PC-3 (cell line): ENCODE data around the gene PPIA.

Experiments
- EZH2 ChIP-seq: fragments of 300-600 bp; sonication (generic); IDR thresholded peaks from one replicate; pipeline ENCODE4 v1.6.1; 2017; ENCODE audit warnings: antibody characterized with exemption, mild to moderate bottlenecking, low read length; ENCODE audit not compliant: unreplicated experiment
- EZH2phosphoT487 ChIP-seq: fragments of 300-600 bp; sonication (generic); IDR thresholded peaks from 2 replicates; pipeline ENCODE4 v1.6.1; 2018; ENCODE audit warnings: mild to moderate bottlenecking, antibody characterized with exemption, low read length, borderline replicate concordance
- TF ChIP-seq, protein P1 (sequence below): fragments of 300-600 bp; sonication (generic); conservative IDR thresholded peaks from 2 replicates; pipeline ENCODE4 v1.5.1; 2017; ENCODE audit warnings: antibody characterized with exemption, low read depth, mild to moderate bottlenecking, low read length

DNA sequence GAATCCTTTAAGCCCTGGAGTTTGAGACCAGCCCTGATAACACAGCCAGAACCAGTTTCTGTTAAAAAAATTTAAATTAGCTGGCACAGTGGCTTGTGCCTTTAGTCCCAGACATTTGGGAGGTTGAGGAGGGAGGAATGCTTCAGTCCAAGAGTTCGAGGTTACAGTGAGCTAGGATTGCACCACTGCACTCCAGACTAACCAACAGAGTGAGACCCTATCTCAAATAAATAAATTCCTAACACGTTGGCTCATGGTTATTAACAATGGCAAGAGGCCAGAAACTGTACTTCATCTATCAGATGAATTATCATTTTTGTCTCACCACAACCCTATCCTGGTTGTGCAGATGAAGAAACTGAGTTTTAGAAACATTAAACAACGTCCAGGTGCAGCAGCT is 2.1 kb upstream of the PPIA start:
- TF ChIP-seq, protein P1, sequence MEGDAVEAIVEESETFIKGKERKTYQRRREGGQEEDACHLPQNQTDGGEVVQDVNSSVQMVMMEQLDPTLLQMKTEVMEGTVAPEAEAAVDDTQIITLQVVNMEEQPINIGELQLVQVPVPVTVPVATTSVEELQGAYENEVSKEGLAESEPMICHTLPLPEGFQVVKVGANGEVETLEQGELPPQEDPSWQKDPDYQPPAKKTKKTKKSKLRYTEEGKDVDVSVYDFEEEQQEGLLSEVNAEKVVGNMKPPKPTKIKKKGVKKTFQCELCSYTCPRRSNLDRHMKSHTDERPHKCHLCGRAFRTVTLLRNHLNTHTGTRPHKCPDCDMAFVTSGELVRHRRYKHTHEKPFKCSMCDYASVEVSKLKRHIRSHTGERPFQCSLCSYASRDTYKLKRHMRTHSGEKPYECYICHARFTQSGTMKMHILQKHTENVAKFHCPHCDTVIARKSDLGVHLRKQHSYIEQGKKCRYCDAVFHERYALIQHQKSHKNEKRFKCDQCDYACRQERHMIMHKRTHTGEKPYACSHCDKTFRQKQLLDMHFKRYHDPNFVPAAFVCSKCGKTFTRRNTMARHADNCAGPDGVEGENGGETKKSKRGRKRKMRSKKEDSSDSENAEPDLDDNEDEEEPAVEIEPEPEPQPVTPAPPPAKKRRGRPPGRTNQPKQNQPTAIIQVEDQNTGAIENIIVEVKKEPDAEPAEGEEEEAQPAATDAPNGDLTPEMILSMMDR, result no peak
- TF ChIP-seq EZH2 (no peak), EZH2phosphoT487 (no peak)
